ENCODE results near the gene C2orf72. TPM values are rescaled to one million over a fixed set of nuclear protein-coding genes. Genes with fewer than 3 reads are reported as not detected.

C2orf72 gene
- total and polyA plus RNA-seq, 2 of the 13 experiments (the other 11 are each of a cell fraction or from before 2014, with no cell fraction given) = 147 to 203 TPM

GRCh38 chr2:231041061-231041689, 3.9 kb downstream of the C2orf72 start (continued):
- TF ChIP-seq ZBTB49 (CRISPR knock-in tag; IDR thresholded peaks at IDR 0.05; ENCODE audit: borderline replicate concordance) = no peak
- TF ChIP-seq ZNF839 (CRISPR knock-in tag; IDR thresholded peaks at IDR 0.05; ENCODE audit: borderline replicate concordance) = no peak
- TF ChIP-seq ZNF263 (CRISPR knock-in tag; IDR thresholded peaks at IDR 0.05) = peak; percentile 96
- no peak for TF ChIP-seq MNT (IDR thresholded peaks at IDR 0.05)
- no peak for TF ChIP-seq ZNF142 (CRISPR knock-in tag; IDR thresholded peaks at IDR 0.05)
- no peak for TF ChIP-seq TSC22D2 (CRISPR knock-in tag; IDR thresholded peaks at IDR 0.05; ENCODE audit: borderline replicate concordance)
- TF ChIP-seq ZGPAT (CRISPR knock-in tag; IDR thresholded peaks at IDR 0.05) = no peak
- no peak for TF ChIP-seq AGO1 (IDR thresholded peaks at IDR 0.05; ENCODE audit: low read depth, low read length, poor library complexity, severe bottlenecking)
- 0 out of 2 replicates have a peak, but pooled peaks have one; percentile 8 for TF ChIP-seq ZFY (CRISPR knock-in tag; IDR thresholded peaks at IDR 0.05)
- 0 out of 2 replicates have a peak, but pooled peaks have one; percentile 38 for TF ChIP-seq ZFP91 (CRISPR knock-in tag; IDR thresholded peaks at IDR 0.05; ENCODE audit: borderline replicate concordance)
- no peak for TF ChIP-seq CHD4 (IDR thresholded peaks at IDR 0.05; ENCODE audit: borderline replicate concordance, low read length)
- no peak for TF ChIP-seq ATF7 (IDR thresholded peaks at IDR 0.05)
- TF ChIP-seq ATF7 (CRISPR knock-in tag; IDR thresholded peaks at IDR 0.05) = no peak
- peak; percentile 87 for TF ChIP-seq RBM22 (optimal IDR thresholded peaks at IDR 0.05; ENCODE audit: low read length)
- peak; percentile 58; the same call in 1 of the 2 replicates for TF ChIP-seq ZIK1 (CRISPR knock-in tag; IDR thresholded peaks at IDR 0.05; ENCODE audit: borderline replicate concordance, low read depth)
- TF ChIP-seq SP2 (CRISPR knock-in tag; IDR thresholded peaks at IDR 0.05) = no peak

Data from HepG2 (cell line).